DOHH2 (cell line): ENCODE data around the gene ABCC8.

Experiments used
- CTCF ChIP-seq: fragments of 200-600 bp; sonication (generic); IDR thresholded peaks from one replicate; pipeline ENCODE4 v1.5.1; 2014; ENCODE audit warnings: antibody characterized with exemption, mild to moderate bottlenecking, low read depth, low read length; ENCODE audit not compliant: poor library complexity, severe bottlenecking
- EZH2phosphoT487 ChIP-seq: fragments of 200-600 bp; sonication (generic); IDR thresholded peaks from 2 replicates; pipeline ENCODE4 v1.6.1; 2017; ENCODE audit warnings: borderline replicate concordance, mild to moderate bottlenecking, antibody characterized with exemption, low read length, moderate library complexity, mixed read lengths

- no peak for TF ChIP-seq CTCF
- no peak for TF ChIP-seq EZH2phosphoT487
These were observed 32.5 kb downstream of the ABCC8 start for GRCh38 chr11:17443926-17444690.
